Fibroblast of lung (primary cell): ENCODE measurements around the gene ATP5PB.

ENCODE experiments used
- CTCF ChIP-seq, 2 donors: IDR thresholded peaks in 1 of 2; conservative IDR thresholded peaks in 1 of 2; 1 replicate in 1 of 2; 2 replicates in 1 of 2; pipeline ENCODE4 v1.5.1; 2011 to 2012; ENCODE audit warnings: low read length in 2 of 2, control low read depth in 1 of 2, inconsistent platforms in 1 of 2, low read depth in 1 of 2, mild to moderate bottlenecking in 1 of 2
- EZH2 ChIP-seq: IDR thresholded peaks from 2 replicates; pipeline ENCODE4 v1.5.1; 2012; ENCODE audit warnings: low read length, control low read depth, mild to moderate bottlenecking; ENCODE audit errors: missing control alignments

- no peak for TF ChIP-seq CTCF (conservative IDR thresholded peaks at IDR 0.05 in 1 of 2, IDR thresholded peaks at IDR 0.05 in 1 of 2; ENCODE audit: low read depth in 1 of 2, low read length in 2 of 2)
- TF ChIP-seq EZH2 = no peak
These were observed 44.7 kb upstream of the ATP5PB start for GRCh38 chr1:111404588-111404987.
